GM12892 (cell line): Measurements from ENCODE around the gene SHMT2.

ENCODE experiments used
- POLR2A ChIP-seq: IDR thresholded peaks from 2 replicates; pipeline ENCODE4 v1.6.1; 2011; ENCODE audit warnings: low read depth, low read length, control low read depth
- POLR2AphosphoS5 ChIP-seq: IDR thresholded peaks from 2 replicates; pipeline ENCODE4 v1.6.1; 2011; ENCODE audit warnings: low read depth, low read length, control low read depth

- TF ChIP-seq POLR2A (no peak), POLR2AphosphoS5 (no peak)
These were observed 27.9 kb upstream of the SHMT2 start for GRCh38 chr12:57201631-57202030.
